Fibroblast of lung (primary cell): ENCODE data around the gene HTT. TPM values are rescaled to one million over a fixed set of nuclear protein-coding genes. Genes with fewer than 3 reads are reported as not detected.

Source experiments
- DNase-seq, 2 donors: peaks; one replicate each; pipeline versions ENCODE4 v3.0.0 to v3.0.0-alpha.2; 2010; ENCODE audit warnings: low read depth in 2 of 2
- H2AFZ ChIP-seq: 2 replicates; pipeline ENCODE4 v1.5.1; 2012; ENCODE audit warnings: low read length, control low read depth, inconsistent platforms
- H3K27ac ChIP-seq: 2 replicates; pipeline ENCODE4 v1.5.1; 2011; ENCODE audit warnings: low read length, control low read depth; ENCODE audit not compliant: insufficient read depth
- H3K27me3 ChIP-seq: 2 replicates; pipeline ENCODE4 v1.5.1; 2011; ENCODE audit warnings: mild to moderate bottlenecking, low read length; ENCODE audit not compliant: control insufficient read depth, insufficient read depth
- H3K36me3 ChIP-seq: 2 replicates; pipeline ENCODE4 v1.5.1; 2011; ENCODE audit warnings: low read length; ENCODE audit not compliant: control insufficient read depth, insufficient read depth
- H3K4me1 ChIP-seq: 2 replicates; pipeline ENCODE4 v1.5.1; 2011; ENCODE audit warnings: low read length; ENCODE audit not compliant: control insufficient read depth, insufficient read depth; ENCODE audit errors: extremely low read depth
- H3K4me2 ChIP-seq: 2 replicates; pipeline ENCODE4 v1.5.1; 2011; ENCODE audit warnings: low read length, control low read depth; ENCODE audit not compliant: insufficient read depth; ENCODE audit errors: extremely low read depth
- H3K4me3 ChIP-seq, 4 experiments: fragments of 200-600 bp in 1 of 4; sonication (generic) in 1 of 4; replicated peaks in 1 of 4; 2 replicates each; pipeline ENCODE4 v1.5.1; 2011 to 2016; ENCODE audit warnings: low read length in 4 of 4, low read depth in 3 of 4, mild to moderate bottlenecking in 3 of 4, control low read depth in 2 of 4, inconsistent platforms in 1 of 4, mixed read lengths in 1 of 4; ENCODE audit not compliant: insufficient read depth in 1 of 4; ENCODE audit errors: control extremely low read depth in 1 of 4
- H3K79me2 ChIP-seq: 2 replicates; pipeline ENCODE4 v1.5.1; 2012; ENCODE audit warnings: mild to moderate bottlenecking, low read length, inconsistent platforms; ENCODE audit not compliant: control insufficient read depth, insufficient read depth
- H3K9ac ChIP-seq: 2 replicates; pipeline ENCODE4 v1.5.1; 2011; ENCODE audit warnings: mild to moderate bottlenecking, low read length, control low read depth; ENCODE audit not compliant: insufficient read depth
- H3K9me3 ChIP-seq: 2 replicates; pipeline ENCODE4 v1.5.1; 2012; ENCODE audit warnings: low read depth, low read length; ENCODE audit not compliant: control insufficient read depth, insufficient read depth
- H4K20me1 ChIP-seq: 2 replicates; pipeline ENCODE4 v1.5.1; 2011; ENCODE audit warnings: low read length; ENCODE audit not compliant: control insufficient read depth, insufficient read depth; ENCODE audit errors: extremely low read depth
- EZH2 ChIP-seq: IDR thresholded peaks from 2 replicates; pipeline ENCODE4 v1.5.1; 2012; ENCODE audit warnings: low read length, control low read depth, mild to moderate bottlenecking; ENCODE audit errors: missing control alignments
- polyA plus RNA-seq, 2 donors: library from polyadenylated mRNA; depleted of rRNA in 1 of 2; stranded (reverse) in 1 of 2; unstranded in 1 of 2; fragments of >200 nt; gene quantifications; 2 replicates each; pipeline ENCODE4 v1.2.1, GENCODE V29; 2011 to 2012; ENCODE audit warnings: missing spikeins in 1 of 2
- total RNA-seq: library from RNA; depleted of rRNA; stranded (reverse); fragments of >200 nt; gene quantifications from 2 replicates; pipeline ENCODE4 v1.2.1, GENCODE V29; 2014
- TF ChIP-seq, protein P1 (sequence below), 2 donors: IDR thresholded peaks in 1 of 2; conservative IDR thresholded peaks in 1 of 2; 1 replicate in 1 of 2; 2 replicates in 1 of 2; pipeline ENCODE4 v1.5.1; 2011 to 2012; ENCODE audit warnings: low read length in 2 of 2, control low read depth in 1 of 2, inconsistent platforms in 1 of 2, low read depth in 1 of 2, mild to moderate bottlenecking in 1 of 2

Gene HTT
- total and polyA plus RNA-seq, 2 donors (not counting 1 experiment from before 2014, with no cell fraction given): 13.2 to 41.8 TPM

DNA sequence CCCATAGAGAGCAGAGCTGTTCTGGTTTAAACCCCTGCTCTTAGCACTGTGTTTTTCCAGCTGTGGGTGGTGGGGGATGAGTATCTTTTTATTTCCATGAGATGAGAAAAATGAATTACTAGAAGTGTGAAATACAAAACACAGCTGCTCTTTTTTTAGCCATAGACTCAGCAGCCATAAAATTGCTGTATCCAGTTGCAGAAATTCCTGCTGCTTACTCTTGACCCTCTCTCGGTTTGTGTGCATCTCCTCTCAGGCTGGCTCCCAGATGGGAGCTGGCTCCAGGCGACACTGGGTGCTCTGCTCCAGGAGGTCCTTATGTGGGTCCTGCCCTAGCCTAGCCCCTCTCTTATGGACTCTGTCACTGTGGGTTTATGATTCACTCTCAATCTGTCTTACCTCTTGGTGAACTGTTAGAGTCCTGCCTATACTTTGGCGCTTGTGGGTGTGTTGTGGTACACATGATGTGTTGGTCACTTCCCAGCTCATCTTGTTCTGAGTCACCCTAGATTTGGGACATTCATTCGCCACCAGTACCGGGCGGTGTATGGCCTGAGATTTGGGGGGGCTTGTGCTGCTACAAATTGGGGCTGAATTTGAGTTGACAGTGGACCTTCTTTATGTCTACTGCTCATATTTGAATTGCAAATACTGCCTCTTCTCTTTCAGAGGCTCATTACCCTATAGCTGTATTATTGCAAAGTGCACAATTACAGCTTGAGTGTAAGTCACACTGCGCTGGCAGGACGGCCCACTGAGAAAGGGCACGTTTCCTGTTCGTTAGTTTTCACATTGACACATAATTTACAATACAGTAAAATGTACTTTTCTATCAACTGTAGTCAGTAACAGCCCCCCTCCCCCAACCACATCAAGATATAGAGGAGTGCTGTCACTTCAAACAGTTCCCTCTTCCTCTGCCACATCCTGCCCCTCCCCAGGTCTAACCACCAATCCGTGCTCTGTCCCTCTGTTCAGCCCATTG lies 127.5 kb downstream of the HTT start:
- no peaks in the 10 kb centered on the region for H3K79me2 ChIP-seq
- H3K4me2 ChIP-seq: no peak overlapping the region
- peaks cover 5% of the 10 kb centered on the region for H3K36me3 ChIP-seq
- no peak overlapping the region for H3K9ac ChIP-seq
- no peak overlapping the region for H2AFZ ChIP-seq
- H3K27ac ChIP-seq: no peak overlapping the region
- H3K27me3 ChIP-seq: no peaks in the 10 kb centered on the region
- no peak for TF ChIP-seq EZH2
- TF ChIP-seq, protein P1, sequence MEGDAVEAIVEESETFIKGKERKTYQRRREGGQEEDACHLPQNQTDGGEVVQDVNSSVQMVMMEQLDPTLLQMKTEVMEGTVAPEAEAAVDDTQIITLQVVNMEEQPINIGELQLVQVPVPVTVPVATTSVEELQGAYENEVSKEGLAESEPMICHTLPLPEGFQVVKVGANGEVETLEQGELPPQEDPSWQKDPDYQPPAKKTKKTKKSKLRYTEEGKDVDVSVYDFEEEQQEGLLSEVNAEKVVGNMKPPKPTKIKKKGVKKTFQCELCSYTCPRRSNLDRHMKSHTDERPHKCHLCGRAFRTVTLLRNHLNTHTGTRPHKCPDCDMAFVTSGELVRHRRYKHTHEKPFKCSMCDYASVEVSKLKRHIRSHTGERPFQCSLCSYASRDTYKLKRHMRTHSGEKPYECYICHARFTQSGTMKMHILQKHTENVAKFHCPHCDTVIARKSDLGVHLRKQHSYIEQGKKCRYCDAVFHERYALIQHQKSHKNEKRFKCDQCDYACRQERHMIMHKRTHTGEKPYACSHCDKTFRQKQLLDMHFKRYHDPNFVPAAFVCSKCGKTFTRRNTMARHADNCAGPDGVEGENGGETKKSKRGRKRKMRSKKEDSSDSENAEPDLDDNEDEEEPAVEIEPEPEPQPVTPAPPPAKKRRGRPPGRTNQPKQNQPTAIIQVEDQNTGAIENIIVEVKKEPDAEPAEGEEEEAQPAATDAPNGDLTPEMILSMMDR (conservative IDR thresholded peaks at IDR 0.05 in 1 of 2, IDR thresholded peaks at IDR 0.05 in 1 of 2; ENCODE audit: low read depth in 1 of 2, low read length in 2 of 2): no peak
- DNase-seq: peak; percentile 74 to 81
- H3K4me3 ChIP-seq: no peak overlapping the region
- H3K9me3 ChIP-seq: no peaks in the 10 kb centered on the region
- peaks cover 7% of the 10 kb centered on the region for H3K4me1 ChIP-seq
- H4K20me1 ChIP-seq: no peaks in the 10 kb centered on the region

DNA sequence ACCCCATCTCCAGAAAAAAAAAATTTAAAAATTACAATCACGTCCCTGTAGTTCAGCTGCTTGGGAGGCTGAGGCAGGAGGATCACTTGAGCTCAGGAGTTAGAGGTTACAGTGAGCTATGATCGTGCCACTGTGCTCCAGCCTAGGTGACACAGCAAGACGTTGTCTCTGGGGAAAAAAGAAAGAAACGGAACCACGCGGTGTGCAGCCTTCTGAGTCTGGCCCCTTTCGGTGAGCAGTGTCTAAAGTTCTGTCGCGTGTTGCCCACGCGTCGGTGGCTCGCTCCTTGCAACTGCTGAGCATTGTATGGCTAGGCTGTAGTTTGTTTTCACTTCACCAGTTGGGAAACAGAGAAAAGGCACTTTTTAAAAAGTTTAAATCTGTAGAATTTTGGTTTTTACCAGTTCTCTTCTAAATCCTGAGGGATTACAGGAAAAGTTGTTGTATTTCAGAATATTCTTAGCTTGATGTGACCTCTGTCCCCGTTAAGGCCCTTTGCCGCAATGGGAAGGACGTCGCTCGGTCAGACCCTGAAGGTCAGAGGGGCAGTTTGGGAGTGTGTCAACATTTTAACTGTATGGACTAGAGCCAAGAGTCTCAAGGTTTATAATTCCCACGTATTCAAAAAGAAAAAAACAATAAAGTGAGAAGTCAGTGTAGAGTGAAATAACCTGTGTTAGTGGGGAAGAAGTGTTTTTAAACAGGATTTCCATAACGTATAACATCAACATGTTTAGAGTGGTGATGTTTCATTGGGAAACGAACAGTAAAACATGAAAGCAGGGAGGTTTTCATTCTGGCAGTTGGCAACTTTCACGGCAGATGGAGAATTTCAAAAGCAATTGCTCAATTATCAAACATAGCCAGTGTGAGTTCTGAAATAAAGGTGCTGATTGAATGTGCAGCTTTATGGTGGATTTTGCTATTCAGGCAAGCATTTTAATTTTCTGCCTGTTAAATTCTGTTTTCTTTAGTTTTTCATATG lies 128.6 kb downstream of the HTT start:
- peaks cover 4% of the 10 kb centered on the region for H3K36me3 ChIP-seq

More for the DNA sequence above, 128.6 kb downstream of the HTT start:
- Histone ChIP-seq H3K9ac (no peak overlapping the region), H2AFZ (no peak overlapping the region), H3K4me3 (no peak overlapping the region), H3K4me1 (peaks cover 7% of the 10 kb centered on the region), H3K79me2 (no peaks in the 10 kb centered on the region), H3K9me3 (no peaks in the 10 kb centered on the region), H4K20me1 (no peaks in the 10 kb centered on the region), H3K27me3 (no peaks in the 10 kb centered on the region), H3K4me2 (peak overlapping the region; percentile 39), H3K27ac (peak overlapping the region; percentile 30)
- DNase-seq: peak in 1 of 2 donors; percentile 59
- TF ChIP-seq, protein P1 (conservative IDR thresholded peaks at IDR 0.05 in 1 of 2, IDR thresholded peaks at IDR 0.05 in 1 of 2; ENCODE audit: low read depth in 1 of 2, low read length in 2 of 2): no peak
- TF ChIP-seq EZH2: no peak
